Adrenal gland (tissue), 5 donors: Measurements from ENCODE around the gene PACSIN1.

Experiments
- CTCF ChIP-seq, 6 experiments: fragments of 450-650 bp in 4 of 6; fragments of 200-600 bp in 2 of 6; sonication (generic) in 1 of 6; IDR thresholded peaks; 1 replicate in 5 of 6; 2 replicates in 1 of 6; pipeline versions ENCODE4 v1.5.1 to v1.8.0; 2016 to 2021; ENCODE audit warnings: antibody characterized with exemption in 6 of 6, mild to moderate bottlenecking in 2 of 6, moderate library complexity in 1 of 6
- POLR2A ChIP-seq, 2 donors: fragments of 450-650 bp; IDR thresholded peaks; one replicate each; pipeline ENCODE4 v1.6.1; 2017; ENCODE audit warnings: antibody characterized with exemption in 2 of 2, mild to moderate bottlenecking in 2 of 2, moderate library complexity in 1 of 2
- donor health status: DM: no; HTN: no; CAD: no.

DNA sequence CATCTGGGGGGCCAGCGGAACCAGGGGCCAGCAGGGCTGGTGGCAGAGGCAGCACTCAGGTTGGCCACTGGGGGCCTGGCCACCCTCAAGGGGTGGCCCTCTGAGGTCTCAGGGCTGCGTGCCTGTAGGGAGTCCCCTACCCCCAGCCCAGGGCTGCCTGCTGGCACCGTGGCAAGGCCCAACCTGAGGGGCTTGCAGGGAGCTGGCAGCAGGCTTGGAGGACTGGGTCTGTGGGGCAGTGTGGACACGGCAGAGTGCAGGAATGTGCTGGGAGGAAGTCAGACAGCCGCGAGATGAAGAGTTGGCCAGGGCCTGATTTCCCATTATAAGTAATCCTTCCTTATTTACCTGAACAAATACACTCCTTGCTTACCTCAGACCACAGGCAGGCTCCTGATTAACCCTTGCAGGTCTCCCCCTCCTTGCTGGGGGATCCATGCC, 90.2 kb downstream of the PACSIN1 start, which contains the start of gene SPDEF:
- TF ChIP-seq CTCF (IDR thresholded peaks at IDR 0.05): no peak
- no peak for TF ChIP-seq POLR2A (IDR thresholded peaks at IDR 0.05)
